Right atrium auricular region (tissue), 2 donors: ENCODE data around the gene ARHGEF12. TPM values are rescaled to one million over a fixed set of nuclear protein-coding genes. Genes with fewer than 3 reads are reported as not detected.
A peak's percentile ranks its signal among the peaks of the same experiment; 100 is the strongest.

ENCODE experiments used
- DNase-seq: peaks from one replicate; pipeline ENCODE4 v3.0.0-alpha.2; 2019; ENCODE audit warnings: low spot score
- H3K27ac ChIP-seq, 2 donors: fragments of 200-600 bp; sonication (generic); 1 replicate in 1 of 2; 2 replicates in 1 of 2; pipeline ENCODE4 v1.5.1; 2016 to 2019
- H3K27me3 ChIP-seq, 2 donors: fragments of 200-600 bp; sonication (generic); one replicate each; pipeline versions ENCODE4 v1.5.1 to v1.6.0; 2017 to 2019
- H3K36me3 ChIP-seq: fragments of 200-600 bp; sonication (generic); one replicate; pipeline ENCODE4 v1.5.1; 2016
- H3K4me1 ChIP-seq, 2 donors: fragments of 200-600 bp; sonication (generic); one replicate each; pipeline versions ENCODE4 v1.5.1 to v1.6.0; 2017 to 2019
- H3K4me3 ChIP-seq, 2 donors: fragments of 200-600 bp; sonication (generic); 1 replicate in 1 of 2; 2 replicates in 1 of 2; pipeline ENCODE4 v1.5.1; 2017 to 2019; ENCODE audit warnings: mild to moderate bottlenecking in 1 of 2, moderate library complexity in 1 of 2
- H3K9me3 ChIP-seq, 2 donors: fragments of 200-600 bp; sonication (generic); one replicate each; pipeline ENCODE4 v1.5.1; 2019
- CTCF ChIP-seq, 2 donors: fragments of 200-600 bp; sonication (generic); IDR thresholded peaks; one replicate each; pipeline ENCODE4 v1.5.1; 2019; ENCODE audit warnings: antibody characterized with exemption in 2 of 2
- total RNA-seq, 2 donors: library from RNA; depleted of rRNA; stranded (reverse); fragments of >200 nt; gene quantifications; one replicate each; pipeline ENCODE4 v1.1.0, GENCODE V29; 2016

ARHGEF12 gene
- total RNA-seq, 2 donors from 2014 or later, result 84.0 to 87.2 TPM

- no peaks in the 10 kb centered on the region for H3K27me3 ChIP-seq
- H3K27ac ChIP-seq, result no peak overlapping the region
- H3K4me1 ChIP-seq, result no peaks in the 10 kb centered on the region
- no peak overlapping the region for H3K4me3 ChIP-seq
- no peaks in the 10 kb centered on the region for H3K9me3 ChIP-seq
- no peak for TF ChIP-seq CTCF (IDR thresholded peaks at IDR 0.05)
- H3K36me3 ChIP-seq, result peaks cover 37% of the 10 kb centered on the region
- DNase-seq, result no peak
Observed at GRCh38 chr11:120425527-120425926, 89.3 kb downstream of the ARHGEF12 start.

GRCh38 chr11:120430146-120430545 lies 93.9 kb downstream of the ARHGEF12 start:
- no peak overlapping the region for H3K27ac ChIP-seq
- peaks cover 0 to 18% of the 10 kb centered on the region in 2 donors for H3K4me1 ChIP-seq

GRCh38 chr11:120431633-120432032 lies 95.4 kb downstream of the ARHGEF12 start:
- DNase-seq, result no peak
- peak overlapping the region; percentile 67 to 83 for H3K27ac ChIP-seq
- peaks cover 0 to 18% of the 10 kb centered on the region in 2 donors for H3K4me1 ChIP-seq
- no peaks in the 10 kb centered on the region for H3K9me3 ChIP-seq
- TF ChIP-seq CTCF (IDR thresholded peaks at IDR 0.05), result peak in 1 of 2 donors; percentile 53
- peaks cover 19% of the 10 kb centered on the region for H3K36me3 ChIP-seq
- no peaks in the 10 kb centered on the region for H3K27me3 ChIP-seq
- H3K4me3 ChIP-seq, result no peak overlapping the region

More at GRCh38 chr11:120430146-120430545, 93.9 kb downstream of the ARHGEF12 start:
- DNase-seq, result no peak
- Histone ChIP-seq H3K4me3 (no peak overlapping the region), H3K36me3 (peaks cover 19% of the 10 kb centered on the region), H3K9me3 (no peaks in the 10 kb centered on the region), H3K27me3 (no peaks in the 10 kb centered on the region)
- no peak for TF ChIP-seq CTCF (IDR thresholded peaks at IDR 0.05)

- Histone ChIP-seq H3K27me3 (no peaks in the 10 kb centered on the region), H3K9me3 (no peaks in the 10 kb centered on the region), H3K27ac (peak overlapping the region; percentile 67 to 83), H3K4me1 (peaks cover 0 to 18% of the 10 kb centered on the region in 2 donors), H3K36me3 (peaks cover 19% of the 10 kb centered on the region), H3K4me3 (no peak overlapping the region)
- DNase-seq, result no peak
- no peak for TF ChIP-seq CTCF (IDR thresholded peaks at IDR 0.05)
Observed at GRCh38 chr11:120432056-120433018, 96.1 kb downstream of the ARHGEF12 start.

- no peak for DNase-seq
- no peaks in the 10 kb centered on the region for H3K27me3 ChIP-seq
- no peaks in the 10 kb centered on the region for H3K4me1 ChIP-seq
- peaks cover 52% of the 10 kb centered on the region for H3K36me3 ChIP-seq
- no peaks in the 10 kb centered on the region for H3K9me3 ChIP-seq
- H3K27ac ChIP-seq, result no peak overlapping the region
- no peak overlapping the region for H3K4me3 ChIP-seq
- no peak for TF ChIP-seq CTCF (IDR thresholded peaks at IDR 0.05)
Observed at GRCh38 chr11:120441592-120441991, 105.4 kb downstream of the ARHGEF12 start.
